ES-I3 (cell line): ENCODE measurements around the gene SFTA2.

Experiments
- H3K36me3 ChIP-seq: 2 replicates; pipeline ENCODE4 v1.6.1; 2013; ENCODE audit warnings: mild to moderate bottlenecking, low read length, control low read depth, moderate library complexity; ENCODE audit not compliant: insufficient read depth
- H3K4me1 ChIP-seq: 2 replicates; pipeline ENCODE4 v1.6.1; 2013; ENCODE audit warnings: mild to moderate bottlenecking, control low read depth, low read length; ENCODE audit not compliant: insufficient read depth
- H3K9ac ChIP-seq: 2 replicates; pipeline ENCODE4 v1.6.1; 2013; ENCODE audit warnings: low read depth, mild to moderate bottlenecking, low read length, moderate library complexity
- H3K9me3 ChIP-seq: 2 replicates; pipeline ENCODE4 v1.6.1; 2013; ENCODE audit warnings: mild to moderate bottlenecking, low read length, moderate library complexity; ENCODE audit not compliant: control insufficient read depth, insufficient read depth

Gene SFTA2

DNA sequence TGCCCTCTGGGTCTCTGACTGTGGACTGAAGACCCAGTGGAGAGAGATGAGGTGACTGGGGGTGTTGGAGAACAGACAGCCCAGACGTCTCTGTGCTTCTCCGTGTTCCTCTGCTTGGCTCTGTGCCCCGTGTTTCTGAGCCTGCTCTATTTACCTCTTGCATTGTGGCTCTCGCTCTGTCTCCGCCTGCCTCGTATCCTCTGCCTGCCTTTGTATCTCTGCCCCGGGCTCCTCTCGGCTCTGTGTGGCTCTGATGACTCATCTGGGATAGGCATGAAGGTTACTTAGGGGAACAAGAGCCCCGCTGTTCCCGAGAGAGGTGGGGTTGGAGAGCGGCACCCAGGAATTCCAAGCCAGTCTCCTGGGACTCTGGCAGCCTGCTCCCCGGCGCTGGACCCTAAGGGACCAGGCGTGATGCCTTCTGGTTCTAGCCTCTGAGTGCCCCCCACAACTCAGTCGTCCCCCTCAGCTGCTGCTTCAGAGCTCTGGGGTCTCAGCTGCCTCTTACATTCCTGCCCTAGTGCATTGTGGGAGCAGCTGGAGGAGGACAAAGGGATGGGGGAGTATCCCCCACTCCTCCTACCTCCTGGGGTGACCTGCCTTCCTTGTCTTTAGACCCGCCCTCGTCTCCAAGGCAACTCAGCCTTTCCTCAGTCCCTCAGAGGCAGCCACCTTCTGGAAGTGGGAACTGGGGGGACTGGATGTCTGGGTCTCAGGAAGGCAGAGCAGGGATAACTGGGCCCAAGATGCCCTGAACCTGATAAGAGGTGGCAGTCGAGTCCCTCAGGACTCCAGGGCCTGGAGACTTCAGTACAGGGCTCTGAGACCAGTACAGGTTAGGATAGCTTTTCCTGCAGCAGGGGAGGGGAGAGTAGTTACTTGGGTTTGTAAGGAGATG is 45.7 kb downstream of the SFTA2 start:
- Histone ChIP-seq H3K4me1 (peaks cover 20% of the 10 kb centered on the region), H3K9ac (peak overlapping the region; percentile 39), H3K36me3 (peaks cover 9% of the 10 kb centered on the region; the same call in 1 of the 2 replicates), H3K9me3 (no peaks in the 10 kb centered on the region)

DNA sequence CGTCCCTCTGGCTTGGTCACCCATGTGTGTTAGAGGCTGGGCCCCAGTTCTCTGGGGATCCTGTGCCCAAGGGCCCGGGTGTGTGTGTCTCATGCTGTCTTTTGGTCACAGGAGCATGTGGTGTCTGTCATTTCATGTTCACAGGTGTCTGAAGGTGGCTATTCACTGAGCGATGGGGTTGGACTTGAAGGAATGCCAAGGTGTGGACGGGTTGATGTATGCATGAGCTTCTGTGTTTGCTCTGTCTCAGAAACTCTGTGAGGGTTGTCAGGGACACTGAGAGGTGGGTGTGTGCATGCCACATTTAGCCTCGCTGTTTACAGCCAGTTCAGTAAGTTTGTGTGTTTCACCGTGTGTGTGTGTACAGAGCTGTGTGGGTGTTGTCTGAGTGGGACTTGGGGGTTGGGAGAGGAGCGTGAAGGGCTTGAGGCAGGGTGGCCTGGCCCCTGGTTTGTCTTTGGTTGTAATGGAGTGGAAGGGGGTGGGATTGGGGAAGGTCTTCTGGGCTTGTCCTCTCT is 46.4 kb downstream of the SFTA2 start:
- Histone ChIP-seq H3K9ac (peak overlapping the region; percentile 39), H3K36me3 (0 out of 2 replicates have a peak, but pooled peaks cover 3% of the 10 kb centered on the region), H3K9me3 (no peaks in the 10 kb centered on the region), H3K4me1 (peaks cover 22% of the 10 kb centered on the region)

DNA sequence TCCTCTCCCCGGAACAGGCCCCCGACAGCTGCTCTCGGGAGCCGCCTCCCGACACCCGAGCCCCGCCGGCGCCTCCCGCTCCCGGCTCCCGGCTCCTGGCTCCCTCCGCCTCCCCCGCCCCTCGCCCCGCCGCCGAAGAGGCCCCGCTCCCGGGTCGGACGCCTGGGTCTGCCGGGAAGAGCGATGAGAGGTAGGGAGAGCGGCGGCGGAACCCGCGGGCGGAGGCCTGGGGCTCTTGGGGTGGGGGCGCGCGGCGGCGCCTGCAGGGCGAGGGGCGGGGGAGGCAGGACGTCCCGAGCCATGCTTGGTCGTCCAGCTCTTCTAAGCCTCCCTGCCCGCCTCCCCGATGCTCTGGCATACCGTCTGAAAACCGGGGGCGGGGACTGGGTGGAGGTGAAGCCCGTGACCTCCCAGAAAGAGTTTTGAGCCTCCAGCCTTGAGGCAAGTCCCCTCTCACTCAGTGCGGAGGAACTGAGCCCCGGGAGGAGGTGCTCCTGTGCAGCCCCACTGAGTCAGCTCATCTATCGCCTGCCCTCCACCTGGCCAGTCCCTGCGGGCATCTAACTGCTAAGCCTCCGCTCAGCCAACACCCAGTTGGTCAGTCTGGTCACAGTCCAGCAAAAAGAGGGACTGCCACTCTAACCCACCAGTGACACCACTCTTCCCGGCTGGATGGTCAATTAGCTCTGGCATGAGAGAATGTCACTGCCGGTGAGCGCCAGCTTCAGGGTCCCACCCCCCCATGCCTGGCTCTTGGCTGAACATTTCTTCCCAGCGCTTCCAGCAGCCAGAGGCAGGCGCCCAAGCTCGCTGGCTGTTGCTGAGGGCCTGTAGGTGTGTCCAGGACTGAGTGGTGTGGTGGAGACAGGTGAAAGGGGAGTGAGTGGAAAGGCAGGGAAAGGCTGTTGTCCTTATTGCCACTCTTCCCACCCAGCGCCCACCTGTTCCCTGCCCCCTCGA is 47.2 kb downstream of the SFTA2 start:
- Histone ChIP-seq H3K36me3 (no peaks in the 10 kb centered on the region), H3K9me3 (no peaks in the 10 kb centered on the region), H3K4me1 (peaks cover 27% of the 10 kb centered on the region), H3K9ac (peak overlapping the region; percentile 65; the same call in 1 of the 2 replicates)

DNA sequence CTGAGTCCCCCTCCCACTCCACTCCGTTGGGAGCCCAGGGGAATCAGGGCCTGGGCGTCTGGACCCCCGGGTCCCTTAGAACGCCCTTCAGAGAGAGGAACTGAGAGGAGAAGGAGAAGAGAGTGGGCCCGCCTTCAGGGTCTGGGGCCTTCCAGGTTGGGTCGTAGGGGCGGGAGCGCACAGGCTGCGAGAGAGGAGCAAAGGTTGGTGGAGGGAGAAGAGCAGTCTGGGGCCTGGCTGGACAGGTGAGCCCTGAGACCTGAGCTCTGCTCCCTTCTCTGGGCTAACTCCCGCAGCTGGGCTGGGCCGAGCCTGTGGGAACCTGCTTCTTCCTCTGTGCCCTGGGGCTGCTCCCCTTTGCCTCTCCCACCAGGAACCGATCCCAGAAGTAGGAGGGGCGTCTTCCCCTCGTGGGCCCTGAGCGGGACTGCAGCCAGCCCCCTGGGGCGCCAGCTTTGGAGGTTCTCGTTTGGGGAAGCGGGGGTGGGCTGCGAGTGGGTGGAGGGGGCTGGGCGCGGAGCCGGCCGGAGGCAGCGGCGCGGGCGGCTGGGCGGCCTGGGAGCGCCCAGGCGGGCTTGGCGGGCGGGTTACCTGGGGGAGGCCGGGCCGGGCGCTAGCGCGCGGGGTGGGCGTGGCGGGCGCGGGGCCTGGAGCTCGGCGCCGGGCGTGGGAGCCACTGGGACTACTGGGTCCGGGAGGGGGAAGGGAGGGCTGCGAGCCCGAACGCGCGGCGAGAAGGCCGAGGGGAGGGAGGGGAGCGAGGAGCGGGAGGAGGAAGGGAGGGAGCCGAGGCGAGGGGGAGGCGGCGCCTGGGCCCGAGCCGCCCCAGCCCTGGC is 48.1 kb downstream of the SFTA2 start, which contains the start of gene DDR1:
Gene DDR1 (plus strand): TSS at position 835 of the 836 bp plus-strand sequence. CDS start 4,211 bp downstream, outside the sequence.
- Histone ChIP-seq H3K9me3 (no peaks in the 10 kb centered on the region), H3K4me1 (peaks cover 27% of the 10 kb centered on the region), H3K9ac (peak within 1 kb of the TSS; percentile 65), H3K36me3 (no peaks in the 10 kb centered on the region)

DNA sequence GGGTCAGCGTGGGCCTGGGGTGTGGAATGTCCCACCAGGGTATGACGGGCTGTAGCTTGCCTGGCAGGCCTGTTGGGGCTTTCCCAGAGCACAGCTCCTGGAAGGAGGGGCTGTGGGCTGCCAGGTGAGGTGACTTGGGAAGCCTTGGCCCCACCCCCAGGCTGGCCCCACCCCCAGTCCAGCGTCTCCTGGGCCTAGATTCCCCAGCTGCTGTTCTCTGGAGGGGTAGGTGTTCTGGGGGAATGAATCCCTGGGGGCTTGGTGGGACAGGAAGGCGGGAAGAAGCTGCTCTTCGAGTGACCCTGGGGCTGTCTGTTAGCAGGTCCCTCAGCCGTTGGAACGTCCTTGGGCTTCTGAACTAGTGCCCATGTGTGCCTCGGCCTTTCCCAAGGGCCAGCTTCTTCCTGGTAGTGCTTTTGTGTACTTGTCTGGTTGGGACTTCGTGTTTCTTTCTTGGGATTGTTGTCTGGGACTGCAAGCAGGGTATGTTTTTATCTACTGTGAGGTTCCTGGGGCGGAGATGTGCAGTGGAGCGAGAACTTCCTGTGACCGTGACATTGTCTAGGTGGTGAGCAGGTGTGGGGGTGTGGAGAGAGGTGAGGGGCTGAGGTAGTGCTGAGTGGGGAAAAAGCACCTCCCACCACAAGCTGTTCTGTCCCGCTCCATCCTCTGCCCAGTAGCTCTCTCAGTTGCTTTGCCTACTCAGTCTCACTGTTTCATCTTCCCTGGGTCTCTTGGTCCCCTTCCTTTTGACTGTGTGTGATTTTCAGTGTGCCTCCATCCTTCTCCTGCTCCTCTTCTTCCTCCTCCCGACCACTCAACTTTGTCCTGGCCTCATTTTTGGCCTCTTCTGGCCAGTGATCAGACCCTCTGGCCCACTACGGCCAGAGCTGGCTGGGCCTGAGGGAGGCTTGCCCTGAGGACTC is 48.9 kb downstream of the SFTA2 start:
- Histone ChIP-seq H3K36me3 (no peaks in the 10 kb centered on the region), H3K9me3 (no peaks in the 10 kb centered on the region), H3K9ac (peak overlapping the region; percentile 65), H3K4me1 (peaks cover 27% of the 10 kb centered on the region)

DNA sequence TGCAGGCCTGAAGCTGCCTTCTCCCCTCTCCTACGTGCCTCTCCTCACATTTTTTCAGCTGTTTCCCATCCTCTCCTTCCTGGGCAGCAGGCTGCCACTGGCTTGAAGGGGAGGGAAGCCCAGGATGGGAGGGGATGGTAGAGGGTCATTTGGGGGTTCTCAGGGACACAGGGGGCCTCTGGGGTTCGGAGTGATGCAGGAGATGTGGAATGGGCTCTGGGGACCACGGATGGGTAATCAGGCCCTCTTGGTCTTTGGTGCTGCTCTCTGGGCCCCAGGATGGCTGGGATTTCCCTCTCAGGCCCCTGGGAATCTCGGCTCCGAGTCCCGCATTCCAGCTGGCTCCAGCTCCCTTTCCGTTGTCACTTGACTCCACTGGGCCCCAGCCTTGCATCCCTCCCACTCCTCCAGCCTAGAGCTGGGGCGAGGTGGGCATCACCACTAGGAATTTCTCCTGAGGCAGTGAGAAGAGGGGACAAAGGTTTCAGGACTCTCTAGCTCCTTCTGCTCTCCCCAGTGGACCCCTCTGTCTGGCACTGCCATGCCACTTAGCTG is 49.7 kb downstream of the SFTA2 start:
- Histone ChIP-seq H3K9ac (peak overlapping the region; percentile 45; the same call in 1 of the 2 replicates), H3K36me3 (no peaks in the 10 kb centered on the region), H3K4me1 (peaks cover 29% of the 10 kb centered on the region), H3K9me3 (no peaks in the 10 kb centered on the region)

DNA sequence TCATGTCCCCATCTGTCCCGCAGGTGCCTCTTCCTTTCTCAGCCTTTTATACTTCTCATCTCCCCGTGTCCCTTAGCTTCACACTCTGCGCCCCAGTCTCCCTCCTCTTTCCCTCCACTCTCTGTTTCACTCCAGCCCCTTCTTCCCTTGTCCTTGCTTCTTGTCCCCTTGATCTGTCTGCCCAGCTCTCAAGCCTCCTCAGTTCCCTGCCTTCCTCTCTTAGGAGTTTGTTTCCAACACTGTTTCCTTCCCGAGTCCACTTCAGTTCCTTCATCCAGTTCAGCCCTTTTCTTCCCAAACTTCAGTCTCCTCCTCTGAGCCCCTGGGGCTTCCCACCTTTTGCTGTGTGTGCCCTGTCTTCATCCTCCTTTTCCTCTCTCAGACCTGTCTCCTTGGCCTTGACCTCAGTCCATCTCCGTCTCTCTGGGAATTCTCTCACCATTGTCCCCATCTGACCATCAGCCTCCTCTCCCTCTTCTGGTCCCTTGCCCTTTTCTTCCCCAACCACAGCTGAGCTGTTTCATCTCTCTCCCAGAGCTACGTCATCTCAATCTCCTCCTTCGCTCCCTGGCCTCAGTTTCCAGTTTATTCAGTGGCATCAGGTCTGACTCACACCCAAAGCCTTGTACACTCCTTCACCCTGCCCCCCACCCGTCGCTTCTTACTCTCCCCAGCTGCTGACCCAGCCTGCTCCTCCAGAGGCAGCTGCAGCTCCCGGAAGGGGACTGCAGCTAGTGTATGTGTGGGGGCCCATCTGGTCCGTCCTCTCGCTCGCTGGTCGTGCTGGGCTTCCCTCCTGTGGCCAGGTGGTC is 50.4 kb downstream of the SFTA2 start:
- Histone ChIP-seq H3K4me1 (peaks cover 25% of the 10 kb centered on the region), H3K9me3 (no peaks in the 10 kb centered on the region), H3K9ac (peak overlapping the region; percentile 45; the same call in 1 of the 2 replicates), H3K36me3 (no peaks in the 10 kb centered on the region)
